ENCODE measurements around the gene CERS4. TPM values are rescaled to one million over a fixed set of nuclear protein-coding genes. Genes with fewer than 3 reads are reported as not detected.
"Not testable (repeated sequence)": the region's sequence is repeated elsewhere in the genome, so short reads cannot be mapped to it uniquely, and the experiment has no call there.

Gene CERS4
- total RNA-seq, 1 experiment from 2014 or later = 66.9 TPM

GRCh38 chr19:8269724-8270123, 60.6 kb downstream of the CERS4 start:
- no TSS peak for BruUV-seq (replicated peaks)
- Histone ChIP-seq H3K9me3 (no peaks in the 10 kb centered on the region), H3K36me3 (ENCODE audit: control insufficient read depth, insufficient read depth, low read length) (no peaks in the 10 kb centered on the region), H3K4me1 (peaks cover 4% of the 10 kb centered on the region; the same call in 1 of the 2 replicates), H3K27me3 (replicated peaks; ENCODE audit: control insufficient read depth, insufficient read depth, low read length) (no peaks in the 10 kb centered on the region), H3K4me3 (ENCODE audit: low read depth, low read length) (no peak overlapping the region)
- no peak for DNase-seq
- peaks cover 6% of the 10 kb centered on the region for H3K36me3 Mint-ChIP-seq (ENCODE audit: insufficient read depth, unreplicated experiment)
- intact Hi-C loops (cut with micrococcal nuclease; ENCODE audit: unreplicated experiment) = loop anchor here (5.0 kb wide), 1 partner anchor 128 kb away; no protein-coding TSS in a partner anchor
- no peak overlapping the region for H3K27ac Mint-ChIP-seq (ENCODE audit: unreplicated experiment)
- H3K9me3 Mint-ChIP-seq (ENCODE audit: unreplicated experiment) = no peaks in the 10 kb centered on the region
- H3K4me1 Mint-ChIP-seq (ENCODE audit: low read depth, unreplicated experiment) = no peaks in the 10 kb centered on the region
- POLR2A ChIA-PET = no interaction called here
- no peaks in the 10 kb centered on the region for H3K27me3 Mint-ChIP-seq (ENCODE audit: insufficient read depth, unreplicated experiment)
- TF ChIP-seq, protein P1, sequence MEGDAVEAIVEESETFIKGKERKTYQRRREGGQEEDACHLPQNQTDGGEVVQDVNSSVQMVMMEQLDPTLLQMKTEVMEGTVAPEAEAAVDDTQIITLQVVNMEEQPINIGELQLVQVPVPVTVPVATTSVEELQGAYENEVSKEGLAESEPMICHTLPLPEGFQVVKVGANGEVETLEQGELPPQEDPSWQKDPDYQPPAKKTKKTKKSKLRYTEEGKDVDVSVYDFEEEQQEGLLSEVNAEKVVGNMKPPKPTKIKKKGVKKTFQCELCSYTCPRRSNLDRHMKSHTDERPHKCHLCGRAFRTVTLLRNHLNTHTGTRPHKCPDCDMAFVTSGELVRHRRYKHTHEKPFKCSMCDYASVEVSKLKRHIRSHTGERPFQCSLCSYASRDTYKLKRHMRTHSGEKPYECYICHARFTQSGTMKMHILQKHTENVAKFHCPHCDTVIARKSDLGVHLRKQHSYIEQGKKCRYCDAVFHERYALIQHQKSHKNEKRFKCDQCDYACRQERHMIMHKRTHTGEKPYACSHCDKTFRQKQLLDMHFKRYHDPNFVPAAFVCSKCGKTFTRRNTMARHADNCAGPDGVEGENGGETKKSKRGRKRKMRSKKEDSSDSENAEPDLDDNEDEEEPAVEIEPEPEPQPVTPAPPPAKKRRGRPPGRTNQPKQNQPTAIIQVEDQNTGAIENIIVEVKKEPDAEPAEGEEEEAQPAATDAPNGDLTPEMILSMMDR (IDR thresholded peaks at IDR 0.05; ENCODE audit: insufficient read depth in 1 of 2, low read depth in 1 of 2, low read length in 1 of 2, severe bottlenecking in 1 of 2, unreplicated experiment in 1 of 2) = no peak
- H3K4me3 Mint-ChIP-seq (ENCODE audit: unreplicated experiment) = peak overlapping the region; percentile 64
- CTCF ChIA-PET = no interaction called here

- H3K9me3 ChIP-seq; BruUV-seq (replicated peaks); H3K27ac Mint-ChIP-seq (ENCODE audit: unreplicated experiment); H3K27me3 Mint-ChIP-seq (ENCODE audit: insufficient read depth, unreplicated experiment); CTCF ChIA-PET; H3K27me3 ChIP-seq (replicated peaks; ENCODE audit: control insufficient read depth, insufficient read depth, low read length); H3K4me3 ChIP-seq (ENCODE audit: low read depth, low read length); DNase-seq; H3K36me3 Mint-ChIP-seq (ENCODE audit: insufficient read depth, unreplicated experiment); H3K4me3 Mint-ChIP-seq (ENCODE audit: unreplicated experiment); H3K4me1 Mint-ChIP-seq (ENCODE audit: low read depth, unreplicated experiment); H3K4me1 ChIP-seq; H3K36me3 ChIP-seq (ENCODE audit: control insufficient read depth, insufficient read depth, low read length); intact Hi-C loops (cut with micrococcal nuclease; ENCODE audit: unreplicated experiment); POLR2A ChIA-PET; H3K9me3 Mint-ChIP-seq (ENCODE audit: unreplicated experiment): not testable (repeated sequence)
Measured at GRCh38 chr19:8276508-8276907, 67.3 kb downstream of the CERS4 start.

DNA sequence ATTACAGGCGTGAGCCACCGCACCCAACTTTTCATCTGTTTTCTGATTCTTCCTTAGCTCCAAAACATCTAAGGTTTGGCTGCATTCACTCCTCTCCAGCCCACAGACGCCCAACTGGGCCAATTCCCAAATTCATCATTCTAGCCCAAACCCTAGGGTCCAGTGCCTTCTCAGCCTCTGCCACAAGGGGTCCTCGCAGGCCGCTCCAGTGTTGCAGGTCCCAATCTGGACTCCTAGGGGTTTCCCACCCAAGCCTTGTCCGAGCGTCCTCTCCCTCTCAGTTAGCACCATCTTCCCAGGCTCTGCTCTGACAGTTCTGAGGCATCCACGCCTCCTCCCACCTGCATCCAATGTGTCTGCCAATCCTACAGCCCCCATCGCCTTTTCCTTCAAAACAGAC, 82.2 kb downstream of the CERS4 start:
- H3K4me1 ChIP-seq; intact Hi-C loops (cut with micrococcal nuclease; ENCODE audit: unreplicated experiment); CTCF ChIA-PET; H3K9me3 ChIP-seq; H3K36me3 Mint-ChIP-seq (ENCODE audit: insufficient read depth, unreplicated experiment); BruUV-seq (replicated peaks); POLR2A ChIA-PET; H3K9me3 Mint-ChIP-seq (ENCODE audit: unreplicated experiment); H3K4me3 Mint-ChIP-seq (ENCODE audit: unreplicated experiment); DNase-seq; H3K27me3 ChIP-seq (replicated peaks; ENCODE audit: control insufficient read depth, insufficient read depth, low read length); H3K27ac Mint-ChIP-seq (ENCODE audit: unreplicated experiment); H3K4me3 ChIP-seq (ENCODE audit: low read depth, low read length); H3K36me3 ChIP-seq (ENCODE audit: control insufficient read depth, insufficient read depth, low read length); H3K4me1 Mint-ChIP-seq (ENCODE audit: low read depth, unreplicated experiment); H3K27me3 Mint-ChIP-seq (ENCODE audit: insufficient read depth, unreplicated experiment): not testable (repeated sequence)

DNA sequence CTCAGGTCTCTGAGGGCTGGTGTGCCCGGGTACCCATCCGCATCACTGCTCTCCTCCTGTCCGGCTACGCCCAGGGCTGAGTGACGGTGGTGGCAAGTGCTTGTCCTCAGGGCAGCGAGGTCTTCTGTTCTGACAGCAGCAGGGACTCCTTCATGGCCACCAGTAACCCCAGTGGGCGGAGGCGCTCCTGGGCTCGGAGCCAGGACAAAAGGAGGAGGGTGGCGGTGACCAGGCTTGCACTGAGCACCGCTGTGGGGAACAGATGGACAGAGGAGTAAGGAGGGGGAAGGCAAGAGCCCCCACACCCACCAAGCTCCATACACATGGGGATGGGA, 93.2 kb downstream of the CERS4 start:
- H3K9me3 Mint-ChIP-seq (ENCODE audit: unreplicated experiment) = no peaks in the 10 kb centered on the region
- H3K36me3 Mint-ChIP-seq (ENCODE audit: insufficient read depth, unreplicated experiment) = peaks cover 4% of the 10 kb centered on the region
- no peak overlapping the region for H3K4me3 Mint-ChIP-seq (ENCODE audit: unreplicated experiment)
- no TSS peak for BruUV-seq (replicated peaks)
- H3K4me1 ChIP-seq = no peaks in the 10 kb centered on the region
- ChIA-PET CTCF (no interaction called here), POLR2A (no interaction called here)
- H3K4me1 Mint-ChIP-seq (ENCODE audit: low read depth, unreplicated experiment) = peaks cover 11% of the 10 kb centered on the region
- intact Hi-C loops (cut with micrococcal nuclease; ENCODE audit: unreplicated experiment) = no loop called here
- H3K27ac Mint-ChIP-seq (ENCODE audit: unreplicated experiment) = no peak overlapping the region
- DNase-seq = peak in 1 of 2 experiments; percentile 22
- H3K27me3 Mint-ChIP-seq (ENCODE audit: insufficient read depth, unreplicated experiment) = no peaks in the 10 kb centered on the region
- H3K36me3 ChIP-seq (ENCODE audit: control insufficient read depth, insufficient read depth, low read length) = no peaks in the 10 kb centered on the region
- H3K9me3 ChIP-seq = no peaks in the 10 kb centered on the region
- TF ChIP-seq, protein P1 (IDR thresholded peaks at IDR 0.05; ENCODE audit: insufficient read depth in 1 of 2, low read depth in 1 of 2, low read length in 1 of 2, severe bottlenecking in 1 of 2, unreplicated experiment in 1 of 2) = no peak
- no peak overlapping the region for H3K4me3 ChIP-seq (ENCODE audit: low read depth, low read length)
- H3K27me3 ChIP-seq (replicated peaks; ENCODE audit: control insufficient read depth, insufficient read depth, low read length) = no peaks in the 10 kb centered on the region

Measured in Caco-2 (cell line).